Amniotic stem cell (primary cell): ENCODE data around the gene USP10.
"Not testable (repeated sequence)": the region's sequence is repeated elsewhere in the genome, so short reads cannot be mapped to it uniquely, and the experiment has no call there.

Experiments
- DNase-seq: peaks from one replicate; lab custom pipeline; 2025; lab: John Stamatoyannopoulos, UW

The USP10 gene

DNA sequence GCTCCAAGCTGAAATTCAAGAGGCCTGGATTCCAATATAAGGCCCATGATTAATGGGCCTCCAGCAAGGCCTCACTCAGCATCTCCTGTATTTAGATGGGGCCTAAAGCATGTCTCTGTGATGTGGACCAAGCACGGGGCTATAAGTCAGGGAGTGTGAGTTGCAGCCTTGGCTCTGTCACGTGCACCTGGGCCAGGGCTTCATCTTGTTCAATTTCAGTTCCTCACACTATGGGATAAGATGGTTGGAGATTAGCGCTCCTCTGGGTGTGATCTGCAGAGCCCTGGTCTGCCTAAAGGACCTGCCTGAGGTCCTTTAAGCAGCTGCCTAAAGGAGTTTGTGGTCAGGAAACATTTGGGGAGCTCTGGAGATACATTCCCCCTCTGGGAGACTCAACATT lies 26.2 kb upstream of the USP10 start:
- no peak for DNase-seq

DNA sequence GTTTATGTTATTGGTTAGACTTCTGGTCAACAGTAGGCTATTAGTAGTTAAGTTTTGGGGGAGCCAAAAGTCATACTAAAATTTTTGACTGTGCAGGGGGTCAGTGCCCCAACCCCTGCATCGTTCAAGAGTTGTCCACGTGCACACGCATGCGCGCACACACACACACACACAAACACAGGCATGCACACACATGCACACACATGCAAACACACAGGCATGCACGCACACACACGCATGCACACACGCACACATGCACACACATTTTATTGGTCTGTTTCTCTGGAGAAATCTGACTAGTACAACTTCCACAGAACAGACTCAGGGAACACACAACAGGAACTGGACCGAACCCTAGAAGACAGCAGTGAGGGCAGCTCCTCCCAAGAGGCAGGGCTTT lies 24.4 kb upstream of the USP10 start:
- no peak for DNase-seq

DNA sequence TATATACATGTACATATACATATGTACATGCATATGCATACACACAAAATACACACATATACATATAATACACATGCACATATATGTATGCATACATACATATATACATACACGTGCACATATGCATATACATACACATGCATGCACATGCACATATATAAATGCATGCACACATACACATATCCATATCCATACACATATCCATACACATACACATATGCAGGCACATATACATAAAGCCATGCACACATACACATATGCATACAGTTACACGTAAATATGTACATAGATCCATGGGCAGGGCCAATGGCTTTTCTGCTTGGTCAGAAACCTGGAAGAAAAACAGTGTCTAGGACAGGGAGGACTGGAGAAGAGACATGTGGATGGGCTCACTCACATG lies 23.9 kb upstream of the USP10 start:
- no peak for DNase-seq

- no peak for DNase-seq
Measured at GRCh38 chr16:84677017-84677803, 22.6 kb upstream of the USP10 start.

DNA sequence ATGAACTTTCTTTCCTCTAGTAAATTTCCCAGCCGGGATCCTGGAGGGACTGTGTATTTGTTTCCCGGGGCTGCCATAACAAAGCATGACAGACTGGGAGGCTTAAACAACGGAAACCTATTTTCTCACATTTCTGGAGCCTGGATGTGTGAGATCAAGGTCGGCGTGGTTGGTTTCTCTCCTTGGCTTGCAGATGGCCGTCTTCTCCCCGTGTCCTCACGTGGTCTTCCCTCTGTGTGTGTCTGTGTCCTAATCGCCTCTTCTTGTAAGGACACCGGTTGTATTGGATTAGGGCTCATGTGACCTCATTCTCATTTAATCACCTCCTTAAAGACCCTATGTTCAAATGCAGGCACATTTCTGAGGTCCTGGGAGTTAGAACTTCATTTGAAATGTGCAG lies 22.0 kb upstream of the USP10 start:
- DNase-seq: no peak

- no peak for DNase-seq
Measured at GRCh38 chr16:84678541-84678940, 21.3 kb upstream of the USP10 start.

DNA sequence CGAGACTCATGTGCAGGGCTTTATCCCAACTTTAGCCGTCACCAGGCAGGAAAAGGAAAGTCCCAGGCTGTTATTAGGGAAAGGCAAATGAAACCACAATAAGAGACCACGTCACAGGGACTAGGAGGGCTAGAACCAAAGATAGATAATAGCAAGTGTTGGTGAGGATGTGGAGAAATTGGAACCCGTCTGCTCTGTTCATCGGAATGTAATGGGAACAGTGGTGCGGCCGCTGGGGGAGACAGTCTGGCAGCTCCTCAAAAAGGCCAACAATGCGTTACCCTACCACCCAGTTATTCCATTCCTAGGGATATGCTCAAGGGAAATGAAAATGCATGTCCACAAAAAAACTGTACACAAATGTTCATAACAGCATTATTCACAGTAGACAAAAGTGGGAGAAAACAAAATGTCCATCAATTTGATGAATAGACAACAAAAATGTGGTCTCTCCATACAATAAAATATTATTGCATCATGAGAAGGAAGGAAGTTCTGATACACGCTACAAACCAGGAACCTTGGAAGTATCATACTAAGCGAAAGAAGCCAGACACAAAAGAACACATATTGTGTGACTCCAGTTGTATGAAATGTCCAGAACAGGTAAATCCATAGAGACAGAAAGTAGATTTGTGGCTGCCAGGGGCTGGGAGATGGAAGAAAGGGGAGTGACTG lies 19.5 kb upstream of the USP10 start:
- no peak for DNase-seq

GRCh38 chr16:84680843-84681629 lies 18.8 kb upstream of the USP10 start:
- no peak for DNase-seq

DNA sequence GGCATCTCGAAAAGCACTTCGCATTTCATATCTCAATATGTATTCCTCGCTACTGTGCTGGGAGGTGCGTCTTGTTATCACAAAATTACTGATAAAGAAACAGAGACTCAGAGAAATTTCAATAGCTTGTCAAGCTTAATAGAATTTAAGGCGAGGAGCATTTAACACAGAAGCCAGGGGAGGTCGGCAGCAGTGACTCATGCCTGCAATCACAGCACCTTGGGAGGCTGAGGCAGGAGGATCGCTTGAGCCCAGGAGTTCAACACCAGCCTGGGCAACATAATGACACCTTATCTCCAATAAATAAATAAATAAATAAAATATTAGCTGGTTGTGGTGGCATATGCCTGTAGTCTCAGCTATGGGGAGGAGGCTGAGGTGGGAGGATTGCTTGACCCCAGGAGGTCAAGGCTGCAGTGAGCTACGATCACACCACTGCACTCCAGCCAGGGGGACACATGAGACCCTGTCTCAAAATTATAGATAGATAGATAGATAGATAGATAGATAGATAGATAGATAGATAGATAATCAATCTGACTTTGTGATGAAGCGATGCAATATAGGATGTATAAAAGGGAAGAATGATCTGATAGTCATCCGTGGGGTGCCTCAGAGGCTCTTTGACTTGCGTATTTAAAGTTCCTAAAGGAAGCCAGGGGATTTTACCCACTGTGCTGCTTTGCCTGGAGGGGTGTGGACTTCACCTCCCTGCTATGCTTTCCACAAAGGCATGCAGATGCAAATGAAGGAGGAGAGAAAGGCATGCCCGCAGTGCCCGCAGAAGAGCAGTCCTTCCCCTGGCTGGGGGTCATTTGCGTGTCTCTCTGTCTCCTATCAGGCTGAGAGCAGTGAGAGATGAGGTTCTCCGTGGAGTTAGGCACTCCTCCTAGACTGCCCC lies 15.9 kb upstream of the USP10 start:
- DNase-seq: no peak

DNA sequence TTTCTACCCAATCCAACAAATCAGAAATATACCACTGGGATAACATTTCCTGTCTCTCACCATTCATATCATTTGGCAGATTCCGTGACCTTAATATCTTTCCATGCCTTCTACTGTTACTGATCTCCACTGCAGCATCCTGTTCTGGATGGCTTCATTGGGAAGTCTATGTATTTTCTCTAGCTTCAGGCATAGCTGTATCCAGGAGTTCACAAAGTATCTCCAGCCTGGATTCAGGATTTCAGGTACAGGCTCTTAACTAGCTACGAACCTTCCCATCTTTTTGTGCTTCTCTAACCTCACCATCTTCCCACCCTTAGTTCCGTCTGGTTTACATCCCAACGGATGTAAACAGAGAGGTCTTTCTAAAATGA lies 15.2 kb upstream of the USP10 start:
- no peak for DNase-seq

DNA sequence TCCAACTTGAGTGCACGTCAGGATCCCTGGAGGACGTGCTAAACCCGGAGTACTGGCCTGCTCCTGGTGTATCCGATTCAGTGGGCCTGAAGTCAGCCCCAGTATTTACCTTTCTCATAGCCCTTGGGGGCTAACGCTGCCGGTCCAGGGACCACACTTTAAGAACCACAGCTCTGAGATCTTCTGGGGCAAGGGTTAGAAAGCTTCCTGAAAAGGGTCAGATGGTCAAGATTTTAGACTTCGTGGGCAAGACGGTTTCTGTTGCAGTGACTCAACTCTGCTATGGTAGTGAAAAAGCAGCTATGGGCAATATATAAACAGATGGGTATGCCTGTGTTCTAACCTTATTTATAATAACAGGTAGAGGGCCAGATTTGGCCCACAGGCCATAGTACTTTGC lies 14.6 kb upstream of the USP10 start:
- DNase-seq: no peak

DNA sequence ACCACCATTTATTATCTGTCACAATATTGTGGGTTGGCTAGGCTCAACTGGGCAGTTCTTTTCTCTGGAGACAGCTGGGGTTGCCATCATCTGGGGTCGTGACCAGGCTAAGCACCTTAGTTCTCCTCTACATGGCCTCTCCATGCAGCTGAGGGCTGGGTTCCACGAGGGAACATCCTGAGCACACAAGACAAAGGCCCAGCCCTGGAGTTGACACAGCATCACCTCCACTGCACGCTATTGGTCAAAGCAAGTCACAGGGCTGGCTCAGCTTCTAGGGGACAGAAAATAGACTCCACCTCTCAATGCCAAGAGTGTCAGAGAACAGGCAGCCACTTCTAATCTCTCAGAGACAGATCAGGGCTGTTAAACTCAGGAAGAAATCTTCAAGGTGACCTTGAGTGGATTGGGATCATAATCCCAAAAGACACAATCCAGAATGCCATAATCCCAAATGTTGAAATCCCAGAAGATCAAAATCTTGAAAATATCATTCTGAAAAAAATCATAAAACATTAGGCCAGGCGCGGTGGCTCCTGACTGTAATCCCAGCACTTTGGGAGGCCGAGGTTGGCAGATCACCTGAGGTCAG lies 13.0 kb upstream of the USP10 start:
- DNase-seq: no peak

- DNase-seq: peak; percentile 41
Measured at GRCh38 chr16:84687715-84688114, 12.1 kb upstream of the USP10 start.

DNA sequence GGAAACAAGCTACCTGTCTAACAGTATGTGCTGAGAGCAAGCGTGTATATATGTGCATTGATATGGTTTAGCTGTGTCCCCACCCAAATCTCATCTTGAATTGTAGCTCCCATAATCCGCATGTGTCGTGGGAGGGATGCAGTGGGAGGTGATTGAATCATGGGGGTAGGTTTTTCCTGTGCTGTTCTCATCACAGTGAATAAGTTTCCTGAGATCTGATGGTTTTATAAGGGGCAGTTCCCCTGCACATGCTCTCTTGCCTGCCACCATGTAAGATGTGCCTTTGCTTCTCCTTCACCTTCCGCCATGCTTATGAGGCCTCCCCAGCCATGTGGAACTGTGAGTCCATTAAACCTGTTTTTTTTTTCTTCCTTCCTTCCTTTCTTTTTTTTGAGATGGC lies 11.6 kb upstream of the USP10 start:
- not testable (repeated sequence) for DNase-seq

DNA sequence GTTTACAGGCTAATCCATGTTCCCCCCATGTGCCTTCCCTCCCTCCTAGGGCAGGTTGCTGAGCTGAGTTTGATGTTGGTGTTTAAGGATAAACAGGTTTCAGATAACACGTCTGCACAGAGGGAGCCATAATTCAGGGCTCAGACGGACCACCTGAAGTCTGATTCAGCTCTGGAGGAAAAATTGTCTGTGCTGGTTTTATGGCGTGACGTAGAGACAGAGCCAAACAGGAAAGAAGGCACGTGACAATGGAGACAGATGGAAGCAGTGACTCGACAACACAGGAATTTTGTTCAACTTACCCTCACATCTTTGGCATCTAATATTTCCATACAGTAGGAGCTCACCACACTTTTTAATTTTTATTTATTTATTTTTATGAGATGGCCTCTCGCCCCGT lies 10.7 kb upstream of the USP10 start:
- DNase-seq: peak; percentile 88

DNA sequence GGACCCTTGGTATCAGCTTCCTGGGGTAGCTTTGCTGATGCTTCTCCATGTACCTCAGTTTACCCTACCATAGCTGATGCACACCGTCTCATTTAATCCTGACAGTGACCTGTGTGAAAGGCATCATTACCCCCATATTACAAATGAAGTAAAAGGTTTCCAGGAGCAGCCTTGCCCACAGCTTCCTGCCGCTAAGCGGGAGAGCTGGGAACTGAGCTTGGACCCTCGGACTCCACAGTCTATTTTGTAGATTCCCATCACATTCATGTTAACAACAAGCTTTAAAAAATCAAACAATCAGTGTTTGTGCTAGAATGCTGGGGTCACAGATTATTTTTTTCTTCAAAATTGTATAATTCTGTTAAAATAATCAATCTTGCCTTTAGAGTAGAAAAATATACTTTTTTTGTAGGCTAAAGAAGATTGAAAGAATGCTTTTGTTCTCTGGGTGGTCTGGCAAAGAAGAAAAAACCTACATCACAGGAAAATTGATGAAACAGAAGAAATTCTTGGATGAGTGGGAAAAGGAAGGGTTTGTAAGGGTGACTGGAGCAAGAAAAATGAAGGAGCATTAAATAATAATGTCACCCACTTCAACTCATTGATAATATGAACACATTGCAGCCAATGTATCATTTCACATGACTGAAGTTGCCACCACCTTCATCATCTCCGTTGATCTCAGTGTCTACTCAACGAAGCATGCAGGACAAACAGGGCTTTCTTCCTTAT lies 9.5 kb upstream of the USP10 start:
- DNase-seq: no peak

DNA sequence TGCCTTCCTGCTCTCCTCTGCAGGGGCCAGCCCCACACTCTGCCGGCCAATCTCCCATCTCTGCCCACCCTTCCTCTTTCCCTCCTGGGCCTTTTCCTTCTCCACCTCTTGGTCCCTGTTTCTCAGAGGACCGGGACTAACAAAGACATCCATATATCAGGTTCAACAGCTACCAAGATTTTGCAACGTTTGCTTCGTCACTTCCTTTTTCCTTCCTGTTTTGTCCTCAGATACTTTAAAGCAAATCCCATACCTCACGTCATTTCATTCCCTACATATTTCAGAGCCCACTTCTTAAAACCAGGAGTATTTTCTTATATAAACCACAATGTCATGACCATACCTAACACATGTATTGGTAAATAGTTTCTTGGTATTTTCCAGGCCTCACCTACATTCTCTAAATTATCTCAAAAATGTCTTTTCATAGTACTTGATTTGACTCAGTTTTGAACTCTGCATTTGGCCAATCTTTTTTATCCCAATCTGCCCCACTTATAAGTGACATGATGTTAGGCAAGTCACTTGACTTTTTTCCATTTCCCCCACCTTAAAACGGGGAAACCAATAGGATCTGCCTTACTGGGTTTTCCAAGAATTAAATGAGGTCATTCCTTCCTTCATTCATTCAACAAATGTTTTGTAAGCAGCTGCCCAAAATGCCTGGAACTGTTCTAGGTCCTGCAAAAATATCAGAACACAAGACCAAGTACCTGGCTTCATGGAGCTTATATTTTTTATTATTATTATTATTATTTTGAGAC lies 7.2 kb upstream of the USP10 start:
- DNase-seq: no peak

GRCh38 chr16:84693869-84694268 lies 5.9 kb upstream of the USP10 start:
- DNase-seq: not testable (repeated sequence)

- no peak for DNase-seq
Measured at GRCh38 chr16:84694980-84695379, 4.8 kb upstream of the USP10 start.

DNA sequence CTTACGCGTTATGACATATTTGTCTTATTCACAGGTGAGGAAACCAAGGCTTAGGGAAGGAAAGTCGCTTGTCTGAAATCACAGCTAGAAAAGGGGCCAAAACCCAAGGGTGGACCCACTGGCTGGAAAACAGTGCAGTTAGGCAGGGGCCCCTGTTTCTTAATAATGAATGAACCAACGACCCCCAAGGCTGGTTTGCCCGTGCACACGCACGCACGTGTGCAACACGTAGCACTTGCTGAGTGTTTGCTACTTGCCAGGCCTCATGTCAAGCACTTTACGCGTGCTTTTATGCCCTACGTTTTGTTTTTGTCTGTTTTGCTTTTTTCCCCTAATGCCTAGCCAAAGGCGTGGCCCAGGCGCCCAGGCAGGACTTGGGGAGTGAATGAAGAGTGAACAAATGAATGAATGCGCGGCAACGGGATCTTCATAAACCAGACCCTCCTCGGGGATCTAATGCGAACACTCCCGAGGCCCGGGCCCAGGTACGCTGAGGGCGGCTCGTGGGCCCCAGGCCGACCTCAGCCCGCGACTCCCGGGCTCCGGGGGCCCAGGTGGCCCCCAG lies 571 bp upstream of the USP10 start:
- DNase-seq: no peak
